MM.1S (cell line): ENCODE results near the gene EPG5.
"Not testable (repeated sequence)": the region's sequence is repeated elsewhere in the genome, so short reads cannot be mapped to it uniquely, and the experiment has no call there.

Experiments
- DNase-seq: peaks from one replicate; pipeline ENCODE4 v3.0.0-alpha.2; 2015
- H2AFZ ChIP-seq: fragments of 300-600 bp; sonication (generic); 2 replicates; pipeline ENCODE4 v1.6.0; 2016; ENCODE audit warnings: antibody characterized with exemption, low read length
- H3F3A ChIP-seq: fragments of 300-600 bp; sonication (generic); 2 replicates; pipeline ENCODE4 v1.6.1; 2016; ENCODE audit warnings: mild to moderate bottlenecking, antibody characterized with exemption, low read length, moderate library complexity, mixed read lengths; ENCODE audit not compliant: insufficient read depth
- H3K27ac ChIP-seq: fragments of 300-600 bp; sonication (generic); 2 replicates; pipeline ENCODE4 v1.5.1; 2016; ENCODE audit warnings: mild to moderate bottlenecking, low read length
- H3K27me3 ChIP-seq: fragments of 300-600 bp; sonication (generic); replicated peaks from 2 replicates; pipeline ENCODE4 v1.6.0; 2016; ENCODE audit warnings: low read length; ENCODE audit not compliant: insufficient read depth
- H3K36me3 ChIP-seq: fragments of 300-600 bp; sonication (generic); replicated peaks from 2 replicates; pipeline ENCODE4 v1.6.1; 2016; ENCODE audit warnings: mild to moderate bottlenecking, low read length, mixed read lengths; ENCODE audit not compliant: insufficient read depth
- H3K4me1 ChIP-seq: fragments of 300-600 bp; sonication (generic); 2 replicates; pipeline ENCODE4 v1.6.1; 2016; ENCODE audit warnings: low read length, mixed read lengths
- H3K4me2 ChIP-seq: fragments of 300-600 bp; sonication (generic); 2 replicates; pipeline ENCODE4 v1.6.0; 2016; ENCODE audit warnings: low read depth, low read length
- H3K4me3 ChIP-seq: fragments of 300-600 bp; sonication (generic); 2 replicates; pipeline ENCODE4 v1.5.1; 2016; ENCODE audit warnings: low read length, mixed read lengths
- H3K79me2 ChIP-seq: fragments of 300-600 bp; sonication (generic); 2 replicates; pipeline ENCODE4 v1.6.1; 2016; ENCODE audit warnings: mixed run types, low read length, mixed read lengths
- H3K9ac ChIP-seq: fragments of 300-600 bp; sonication (generic); 2 replicates; pipeline ENCODE4 v1.6.1; 2016; ENCODE audit warnings: low read length, mixed read lengths
- H3K9me2 ChIP-seq: fragments of 300-600 bp; sonication (generic); replicated peaks from 2 replicates; pipeline ENCODE4 v1.6.1; 2016; ENCODE audit warnings: mild to moderate bottlenecking, low read length, mixed read lengths; ENCODE audit not compliant: insufficient read depth
- H3K9me3 ChIP-seq: fragments of 300-600 bp; sonication (generic); replicated peaks from 2 replicates; pipeline ENCODE4 v1.6.1; 2016; ENCODE audit warnings: mild to moderate bottlenecking, low read length, mixed read lengths; ENCODE audit not compliant: insufficient read depth
- H4K20me1 ChIP-seq: fragments of 300-600 bp; sonication (generic); 2 replicates; pipeline ENCODE4 v1.6.1; 2016; ENCODE audit warnings: mild to moderate bottlenecking, low read length, moderate library complexity, mixed read lengths; ENCODE audit not compliant: insufficient read depth
- EZH2 ChIP-seq: fragments of 300-600 bp; sonication (generic); optimal IDR thresholded peaks from 2 replicates; pipeline ENCODE3; 2017; ENCODE audit warnings: low read depth, mild to moderate bottlenecking, antibody characterized with exemption, low read length, mixed read lengths
- EZH2phosphoT487 ChIP-seq: fragments of 300-600 bp; sonication (generic); IDR thresholded peaks from 2 replicates; pipeline ENCODE4 v1.6.1; 2018; ENCODE audit warnings: antibody characterized with exemption, low read length
- TF ChIP-seq, protein P1 (sequence below): fragments of 300-600 bp; sonication (generic); IDR thresholded peaks from 2 replicates; pipeline ENCODE4 v1.5.1; 2016; ENCODE audit warnings: antibody characterized with exemption, low read length, mixed read lengths

EPG5 gene

GRCh38 chr18:45851161-45851925 lies 115.8 kb downstream of the EPG5 start:
- H3K36me3 ChIP-seq: no peaks in the 10 kb centered on the region
- no peaks in the 10 kb centered on the region for H3K9me2 ChIP-seq
- no peaks in the 10 kb centered on the region for H4K20me1 ChIP-seq
- H3K4me3 ChIP-seq: no peak overlapping the region
- H3K9ac ChIP-seq: no peak overlapping the region
- H3K79me2 ChIP-seq: no peaks in the 10 kb centered on the region
- DNase-seq: no peak
- H3K9me3 ChIP-seq: no peaks in the 10 kb centered on the region
- TF ChIP-seq, protein P1, sequence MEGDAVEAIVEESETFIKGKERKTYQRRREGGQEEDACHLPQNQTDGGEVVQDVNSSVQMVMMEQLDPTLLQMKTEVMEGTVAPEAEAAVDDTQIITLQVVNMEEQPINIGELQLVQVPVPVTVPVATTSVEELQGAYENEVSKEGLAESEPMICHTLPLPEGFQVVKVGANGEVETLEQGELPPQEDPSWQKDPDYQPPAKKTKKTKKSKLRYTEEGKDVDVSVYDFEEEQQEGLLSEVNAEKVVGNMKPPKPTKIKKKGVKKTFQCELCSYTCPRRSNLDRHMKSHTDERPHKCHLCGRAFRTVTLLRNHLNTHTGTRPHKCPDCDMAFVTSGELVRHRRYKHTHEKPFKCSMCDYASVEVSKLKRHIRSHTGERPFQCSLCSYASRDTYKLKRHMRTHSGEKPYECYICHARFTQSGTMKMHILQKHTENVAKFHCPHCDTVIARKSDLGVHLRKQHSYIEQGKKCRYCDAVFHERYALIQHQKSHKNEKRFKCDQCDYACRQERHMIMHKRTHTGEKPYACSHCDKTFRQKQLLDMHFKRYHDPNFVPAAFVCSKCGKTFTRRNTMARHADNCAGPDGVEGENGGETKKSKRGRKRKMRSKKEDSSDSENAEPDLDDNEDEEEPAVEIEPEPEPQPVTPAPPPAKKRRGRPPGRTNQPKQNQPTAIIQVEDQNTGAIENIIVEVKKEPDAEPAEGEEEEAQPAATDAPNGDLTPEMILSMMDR: no peak
- no peak for TF ChIP-seq EZH2
- TF ChIP-seq EZH2phosphoT487: no peak
- no peak overlapping the region for H3K27ac ChIP-seq
- no peaks in the 10 kb centered on the region for H3F3A ChIP-seq
- no peaks in the 10 kb centered on the region for H3K27me3 ChIP-seq
- no peak overlapping the region for H2AFZ ChIP-seq
- H3K4me2 ChIP-seq: no peak overlapping the region
- no peaks in the 10 kb centered on the region for H3K4me1 ChIP-seq

DNA sequence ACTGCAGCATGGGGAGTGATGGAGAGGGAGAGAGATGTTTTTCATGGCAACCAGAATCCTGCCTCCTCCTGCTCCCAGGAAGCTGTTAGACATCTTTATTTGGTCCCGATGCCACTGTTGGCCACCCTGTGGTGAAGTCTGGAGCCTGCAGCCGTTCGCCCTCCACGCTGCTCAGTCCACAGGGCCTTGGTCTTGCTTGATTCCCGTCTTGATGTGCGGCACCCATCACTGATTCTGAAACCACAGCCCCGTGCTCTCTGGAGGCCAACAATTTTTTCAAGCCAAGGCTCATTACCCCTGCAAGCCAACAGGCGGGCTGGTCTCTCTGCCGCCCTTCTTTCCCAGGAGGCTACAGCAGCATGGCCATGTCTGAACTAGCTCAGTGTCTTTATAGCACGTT lies 117.1 kb downstream of the EPG5 start:
- Histone ChIP-seq H3K27ac (no peak overlapping the region), H3K4me3 (no peak overlapping the region), H4K20me1 (no peaks in the 10 kb centered on the region), H2AFZ (no peak overlapping the region), H3K9me2 (no peaks in the 10 kb centered on the region), H3K4me2 (no peak overlapping the region), H3K9me3 (no peaks in the 10 kb centered on the region), H3K4me1 (no peaks in the 10 kb centered on the region), H3F3A (no peaks in the 10 kb centered on the region), H3K27me3 (no peaks in the 10 kb centered on the region), H3K36me3 (no peaks in the 10 kb centered on the region), H3K79me2 (no peaks in the 10 kb centered on the region), H3K9ac (no peak overlapping the region)
- DNase-seq: no peak
- TF ChIP-seq EZH2phosphoT487 (no peak), EZH2 (no peak)
- TF ChIP-seq, protein P1: 0 out of 2 replicates have a peak, but pooled peaks have one; percentile 3

DNA sequence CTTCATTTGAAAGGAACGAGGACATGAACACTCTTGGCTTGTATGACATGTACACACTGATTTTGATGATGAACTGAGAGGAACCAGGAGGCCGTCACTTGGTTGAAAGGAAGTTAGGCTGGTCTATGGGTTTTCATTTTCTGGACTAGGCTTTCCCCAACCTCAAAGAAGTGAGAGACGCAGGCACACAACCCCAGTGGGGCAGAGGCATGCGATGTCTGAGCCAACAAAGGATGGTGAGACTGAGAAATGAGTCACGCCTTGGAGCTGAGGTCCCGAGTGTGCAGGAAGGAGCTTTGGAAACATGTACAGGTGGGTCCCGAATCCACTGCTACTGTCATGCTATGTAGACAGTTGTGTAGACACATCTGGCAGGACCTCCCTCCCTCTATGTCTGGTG lies 117.6 kb downstream of the EPG5 start:
- H3K4me1 ChIP-seq: no peaks in the 10 kb centered on the region
- no peak for DNase-seq

GRCh38 chr18:45848643-45849042 lies 118.5 kb downstream of the EPG5 start:
- not testable (repeated sequence) for H3K4me3 ChIP-seq, H3K9me2 ChIP-seq, H3K36me3 ChIP-seq, DNase-seq, H3K27me3 ChIP-seq, H3K9ac ChIP-seq, H4K20me1 ChIP-seq, H3K27ac ChIP-seq, H3K4me2 ChIP-seq, H2AFZ ChIP-seq, H3K79me2 ChIP-seq, H3K9me3 ChIP-seq, H3K4me1 ChIP-seq, H3F3A ChIP-seq

More for the DNA sequence above, 117.6 kb downstream of the EPG5 start:
- Histone ChIP-seq H3K36me3 (no peaks in the 10 kb centered on the region), H3K4me2 (no peak overlapping the region), H3K9ac (no peak overlapping the region), H2AFZ (no peak overlapping the region), H3K4me3 (no peak overlapping the region), H3K9me2 (no peaks in the 10 kb centered on the region), H3F3A (no peaks in the 10 kb centered on the region), H4K20me1 (no peaks in the 10 kb centered on the region), H3K9me3 (no peaks in the 10 kb centered on the region), H3K27ac (no peak overlapping the region), H3K27me3 (no peaks in the 10 kb centered on the region), H3K79me2 (no peaks in the 10 kb centered on the region)
- no peak for TF ChIP-seq EZH2
- no peak for TF ChIP-seq EZH2phosphoT487
- TF ChIP-seq, protein P1: no peak
